K562 (cell line): ENCODE results near the gene RAD51D. TPM values are rescaled to one million over a fixed set of nuclear protein-coding genes. Genes with fewer than 3 reads are reported as not detected.
A peak's percentile ranks its signal among the peaks of the same experiment; 100 is the strongest.

Source experiments
- CHD2 ChIP-seq: IDR thresholded peaks from 2 replicates; pipeline ENCODE4 v1.6.1; 2011; ENCODE audit warnings: low read depth, low read length
- HDAC1 ChIP-seq, 2 experiments: fragments of 450-650 bp; IDR thresholded peaks; 2 replicates each; pipeline ENCODE4 v1.6.1; 2016 to 2017; ENCODE audit warnings: inconsistent platforms in 1 of 2, mild to moderate bottlenecking in 1 of 2, moderate library complexity in 1 of 2
- MEF2A ChIP-seq: IDR thresholded peaks from 2 replicates; pipeline ENCODE4 v1.6.1; 2011; ENCODE audit warnings: low read depth, mild to moderate bottlenecking, low read length, moderate library complexity; ENCODE audit not compliant: control insufficient read depth
- MYNN ChIP-seq, 2 experiments: sonication (generic); formaldehyde crosslinking in 1 of 2; IDR thresholded peaks; 2 replicates each; pipeline versions ENCODE4 v1.5.0 to v1.6.1; 2016 to 2020; ENCODE audit warnings: antibody characterized with exemption in 1 of 2, missing genetic modification reagents in 1 of 2
- NCOA6 ChIP-seq: fragments of 450-650 bp; IDR thresholded peaks from 2 replicates; pipeline ENCODE4 v1.6.1; 2017; ENCODE audit warnings: mild to moderate bottlenecking
- ZNF239 ChIP-seq: fragments of 250-450 bp; sonication (Bioruptor Pico); IDR thresholded peaks from 2 replicates; pipeline ENCODE4 v1.4.0; 2020; ENCODE audit warnings: mild to moderate bottlenecking
- ZNF384 ChIP-seq: IDR thresholded peaks from 2 replicates; pipeline ENCODE4 v1.6.1; 2012; ENCODE audit warnings: low read depth, low read length, improper control_type of control experiment
- ZNF695 ChIP-seq: fragments of 450-650 bp; formaldehyde crosslinking; IDR thresholded peaks from 2 replicates; pipeline ENCODE4 v1.4.0; 2020; ENCODE audit warnings: mild to moderate bottlenecking, moderate library complexity
- ZNF766 ChIP-seq: fragments of 200-800 bp; sonication (Bioruptor generic); conservative IDR thresholded peaks from 2 replicates; pipeline ENCODE4 v1.6.1; 2016; ENCODE audit warnings: missing genetic modification characterization, missing compliant biosample characterization
- polyA plus RNA-seq, 8 experiments: library from polyadenylated mRNA; depleted of rRNA in 4 of 8; stranded (reverse) in 5 of 8; unstranded in 3 of 8; fragments of >200 nt; fragmentation: Nextera tagmentation in 2 of 8; fragmentation: Illumina TruSeq in 1 of 8; extraction: Ambion mirVana in 2 of 8; extraction: Trizol in 1 of 8; gene quantifications; 2 replicates each; pipeline versions ENCODE4 v1.2.1 to v1.2.3, GENCODE V29; 2011 to 2014; ENCODE audit warnings: inconsistent platforms in 1 of 8, missing spikeins in 1 of 8
- total RNA-seq, 7 experiments: library from RNA; depleted of rRNA in 6 of 7; stranded (reverse); fragments of >200 nt in 6 of 7; fragmentation: Illumina TruSeq in 2 of 7; extraction: Trizol in 2 of 7; gene quantifications; 2 replicates each; pipeline versions ENCODE4 v1.2.1 to v1.2.3, GENCODE V29; 2011 to 2021; ENCODE audit warnings: low replicate concordance in 1 of 7
- TF ChIP-seq, protein P1 (sequence below): fragments of 450-650 bp; IDR thresholded peaks from 2 replicates; pipeline ENCODE4 v1.6.1; 2016; ENCODE audit warnings: borderline replicate concordance
- TF ChIP-seq, protein P2 (sequence below): sonication (generic); formaldehyde crosslinking; IDR thresholded peaks from 2 replicates; pipeline ENCODE4 v1.8.0; 2023; ENCODE audit warnings: missing genetic modification reagents, mild to moderate bottlenecking, borderline replicate concordance
- TF ChIP-seq, protein P3 (sequence below): fragments of 450-650 bp; formaldehyde crosslinking; IDR thresholded peaks from 2 replicates; pipeline ENCODE4 v1.4.0; 2022; ENCODE audit warnings: missing genetic modification characterization
- TF ChIP-seq, protein P4 (sequence below), 2 experiments: fragments of 450-650 bp; IDR thresholded peaks; 2 replicates each; pipeline ENCODE4 v1.6.1; 2018; ENCODE audit warnings: mild to moderate bottlenecking in 2 of 2, low read depth in 1 of 2; ENCODE audit not compliant: partially characterized antibody in 2 of 2

Gene RAD51D
- total and polyA plus RNA-seq, 9 of the 15 experiments (the other 6 are each of a cell fraction or from before 2014, with no cell fraction given): 2.2 to 16.9 (median 8.7) TPM

DNA sequence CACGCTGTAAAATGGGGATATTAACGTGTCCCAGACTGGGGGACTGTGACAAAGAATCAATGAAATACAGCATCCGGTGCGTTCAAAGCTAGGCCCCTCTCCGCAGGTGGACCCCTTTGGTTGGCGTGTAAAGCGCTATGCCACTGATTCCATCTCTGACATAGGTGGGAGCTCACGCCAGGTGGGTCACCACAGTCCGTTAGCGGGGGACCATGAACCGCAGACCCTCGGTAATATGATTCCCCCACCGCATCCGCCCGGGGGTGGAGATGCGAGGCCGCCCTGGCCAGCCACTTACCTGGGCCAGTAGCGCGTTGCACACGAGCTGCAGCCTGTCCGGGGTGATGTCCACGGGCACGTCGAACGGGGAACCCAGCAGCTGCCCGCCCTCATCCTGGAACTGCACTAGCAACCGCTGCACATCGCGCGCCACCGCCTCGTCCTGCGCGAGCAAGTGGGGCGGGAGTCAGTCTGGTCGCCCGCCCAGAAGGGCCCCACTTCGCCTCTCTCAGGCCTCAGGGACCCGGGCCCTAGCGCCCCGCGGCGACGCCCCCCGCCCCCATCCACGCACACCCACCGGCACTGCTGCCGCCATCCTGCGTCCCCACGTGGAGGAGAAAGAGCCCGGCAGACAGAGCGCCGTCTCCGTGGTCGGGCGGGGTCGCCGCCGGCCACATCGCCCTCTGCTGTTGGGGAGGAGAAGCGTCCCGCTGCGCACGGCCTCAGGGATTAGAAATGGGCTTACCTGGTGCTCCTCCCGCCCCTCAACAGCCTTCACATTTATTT, 22.2 kb upstream of the RAD51D start, which contains the start of gene NLE1 (continued):
- TF ChIP-seq ZNF766: no peak; the same call in 1 of the 2 replicates
- no peak for TF ChIP-seq ZNF695 (CRISPR knock-in tag)
- no peak for TF ChIP-seq ZNF384
- TF ChIP-seq NCOA6: no peak
- TF ChIP-seq MYNN (IDR thresholded peaks at IDR 0.05): no peak
- no peak for TF ChIP-seq MYNN (CRISPR knock-in tag; IDR thresholded peaks at IDR 0.05)
- TF ChIP-seq, protein P1, sequence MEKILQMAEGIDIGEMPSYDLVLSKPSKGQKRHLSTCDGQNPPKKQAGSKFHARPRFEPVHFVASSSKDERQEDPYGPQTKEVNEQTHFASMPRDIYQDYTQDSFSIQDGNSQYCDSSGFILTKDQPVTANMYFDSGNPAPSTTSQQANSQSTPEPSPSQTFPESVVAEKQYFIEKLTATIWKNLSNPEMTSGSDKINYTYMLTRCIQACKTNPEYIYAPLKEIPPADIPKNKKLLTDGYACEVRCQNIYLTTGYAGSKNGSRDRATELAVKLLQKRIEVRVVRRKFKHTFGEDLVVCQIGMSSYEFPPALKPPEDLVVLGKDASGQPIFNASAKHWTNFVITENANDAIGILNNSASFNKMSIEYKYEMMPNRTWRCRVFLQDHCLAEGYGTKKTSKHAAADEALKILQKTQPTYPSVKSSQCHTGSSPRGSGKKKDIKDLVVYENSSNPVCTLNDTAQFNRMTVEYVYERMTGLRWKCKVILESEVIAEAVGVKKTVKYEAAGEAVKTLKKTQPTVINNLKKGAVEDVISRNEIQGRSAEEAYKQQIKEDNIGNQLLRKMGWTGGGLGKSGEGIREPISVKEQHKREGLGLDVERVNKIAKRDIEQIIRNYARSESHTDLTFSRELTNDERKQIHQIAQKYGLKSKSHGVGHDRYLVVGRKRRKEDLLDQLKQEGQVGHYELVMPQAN: peak; percentile 100
- TF ChIP-seq, protein P2, sequence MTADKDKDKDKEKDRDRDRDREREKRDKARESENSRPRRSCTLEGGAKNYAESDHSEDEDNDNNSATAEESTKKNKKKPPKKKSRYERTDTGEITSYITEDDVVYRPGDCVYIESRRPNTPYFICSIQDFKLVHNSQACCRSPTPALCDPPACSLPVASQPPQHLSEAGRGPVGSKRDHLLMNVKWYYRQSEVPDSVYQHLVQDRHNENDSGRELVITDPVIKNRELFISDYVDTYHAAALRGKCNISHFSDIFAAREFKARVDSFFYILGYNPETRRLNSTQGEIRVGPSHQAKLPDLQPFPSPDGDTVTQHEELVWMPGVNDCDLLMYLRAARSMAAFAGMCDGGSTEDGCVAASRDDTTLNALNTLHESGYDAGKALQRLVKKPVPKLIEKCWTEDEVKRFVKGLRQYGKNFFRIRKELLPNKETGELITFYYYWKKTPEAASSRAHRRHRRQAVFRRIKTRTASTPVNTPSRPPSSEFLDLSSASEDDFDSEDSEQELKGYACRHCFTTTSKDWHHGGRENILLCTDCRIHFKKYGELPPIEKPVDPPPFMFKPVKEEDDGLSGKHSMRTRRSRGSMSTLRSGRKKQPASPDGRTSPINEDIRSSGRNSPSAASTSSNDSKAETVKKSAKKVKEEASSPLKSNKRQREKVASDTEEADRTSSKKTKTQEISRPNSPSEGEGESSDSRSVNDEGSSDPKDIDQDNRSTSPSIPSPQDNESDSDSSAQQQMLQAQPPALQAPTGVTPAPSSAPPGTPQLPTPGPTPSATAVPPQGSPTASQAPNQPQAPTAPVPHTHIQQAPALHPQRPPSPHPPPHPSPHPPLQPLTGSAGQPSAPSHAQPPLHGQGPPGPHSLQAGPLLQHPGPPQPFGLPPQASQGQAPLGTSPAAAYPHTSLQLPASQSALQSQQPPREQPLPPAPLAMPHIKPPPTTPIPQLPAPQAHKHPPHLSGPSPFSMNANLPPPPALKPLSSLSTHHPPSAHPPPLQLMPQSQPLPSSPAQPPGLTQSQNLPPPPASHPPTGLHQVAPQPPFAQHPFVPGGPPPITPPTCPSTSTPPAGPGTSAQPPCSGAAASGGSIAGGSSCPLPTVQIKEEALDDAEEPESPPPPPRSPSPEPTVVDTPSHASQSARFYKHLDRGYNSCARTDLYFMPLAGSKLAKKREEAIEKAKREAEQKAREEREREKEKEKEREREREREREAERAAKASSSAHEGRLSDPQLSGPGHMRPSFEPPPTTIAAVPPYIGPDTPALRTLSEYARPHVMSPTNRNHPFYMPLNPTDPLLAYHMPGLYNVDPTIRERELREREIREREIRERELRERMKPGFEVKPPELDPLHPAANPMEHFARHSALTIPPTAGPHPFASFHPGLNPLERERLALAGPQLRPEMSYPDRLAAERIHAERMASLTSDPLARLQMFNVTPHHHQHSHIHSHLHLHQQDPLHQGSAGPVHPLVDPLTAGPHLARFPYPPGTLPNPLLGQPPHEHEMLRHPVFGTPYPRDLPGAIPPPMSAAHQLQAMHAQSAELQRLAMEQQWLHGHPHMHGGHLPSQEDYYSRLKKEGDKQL (CRISPR knock-in tag): no peak
- TF ChIP-seq CHD2: peak; percentile 42; the same call in 1 of the 2 replicates
- TF ChIP-seq HDAC1 (IDR thresholded peaks at IDR 0.05): peak; percentile 94 to 100; a peak in 3 of 4 replicates
- TF ChIP-seq, protein P3, sequence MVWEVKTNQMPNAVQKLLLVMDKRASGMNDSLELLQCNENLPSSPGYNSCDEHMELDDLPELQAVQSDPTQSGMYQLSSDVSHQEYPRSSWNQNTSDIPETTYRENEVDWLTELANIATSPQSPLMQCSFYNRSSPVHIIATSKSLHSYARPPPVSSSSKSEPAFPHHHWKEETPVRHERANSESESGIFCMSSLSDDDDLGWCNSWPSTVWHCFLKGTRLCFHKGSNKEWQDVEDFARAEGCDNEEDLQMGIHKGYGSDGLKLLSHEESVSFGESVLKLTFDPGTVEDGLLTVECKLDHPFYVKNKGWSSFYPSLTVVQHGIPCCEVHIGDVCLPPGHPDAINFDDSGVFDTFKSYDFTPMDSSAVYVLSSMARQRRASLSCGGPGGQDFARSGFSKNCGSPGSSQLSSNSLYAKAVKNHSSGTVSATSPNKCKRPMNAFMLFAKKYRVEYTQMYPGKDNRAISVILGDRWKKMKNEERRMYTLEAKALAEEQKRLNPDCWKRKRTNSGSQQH (CRISPR knock-in tag): peak; percentile 62; the same call in 1 of the 2 replicates
- TF ChIP-seq MEF2A: no peak
- TF ChIP-seq, protein P4, sequence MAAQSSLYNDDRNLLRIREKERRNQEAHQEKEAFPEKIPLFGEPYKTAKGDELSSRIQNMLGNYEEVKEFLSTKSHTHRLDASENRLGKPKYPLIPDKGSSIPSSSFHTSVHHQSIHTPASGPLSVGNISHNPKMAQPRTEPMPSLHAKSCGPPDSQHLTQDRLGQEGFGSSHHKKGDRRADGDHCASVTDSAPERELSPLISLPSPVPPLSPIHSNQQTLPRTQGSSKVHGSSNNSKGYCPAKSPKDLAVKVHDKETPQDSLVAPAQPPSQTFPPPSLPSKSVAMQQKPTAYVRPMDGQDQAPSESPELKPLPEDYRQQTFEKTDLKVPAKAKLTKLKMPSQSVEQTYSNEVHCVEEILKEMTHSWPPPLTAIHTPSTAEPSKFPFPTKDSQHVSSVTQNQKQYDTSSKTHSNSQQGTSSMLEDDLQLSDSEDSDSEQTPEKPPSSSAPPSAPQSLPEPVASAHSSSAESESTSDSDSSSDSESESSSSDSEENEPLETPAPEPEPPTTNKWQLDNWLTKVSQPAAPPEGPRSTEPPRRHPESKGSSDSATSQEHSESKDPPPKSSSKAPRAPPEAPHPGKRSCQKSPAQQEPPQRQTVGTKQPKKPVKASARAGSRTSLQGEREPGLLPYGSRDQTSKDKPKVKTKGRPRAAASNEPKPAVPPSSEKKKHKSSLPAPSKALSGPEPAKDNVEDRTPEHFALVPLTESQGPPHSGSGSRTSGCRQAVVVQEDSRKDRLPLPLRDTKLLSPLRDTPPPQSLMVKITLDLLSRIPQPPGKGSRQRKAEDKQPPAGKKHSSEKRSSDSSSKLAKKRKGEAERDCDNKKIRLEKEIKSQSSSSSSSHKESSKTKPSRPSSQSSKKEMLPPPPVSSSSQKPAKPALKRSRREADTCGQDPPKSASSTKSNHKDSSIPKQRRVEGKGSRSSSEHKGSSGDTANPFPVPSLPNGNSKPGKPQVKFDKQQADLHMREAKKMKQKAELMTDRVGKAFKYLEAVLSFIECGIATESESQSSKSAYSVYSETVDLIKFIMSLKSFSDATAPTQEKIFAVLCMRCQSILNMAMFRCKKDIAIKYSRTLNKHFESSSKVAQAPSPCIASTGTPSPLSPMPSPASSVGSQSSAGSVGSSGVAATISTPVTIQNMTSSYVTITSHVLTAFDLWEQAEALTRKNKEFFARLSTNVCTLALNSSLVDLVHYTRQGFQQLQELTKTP (IDR thresholded peaks at IDR 0.05; ENCODE audit: low read depth in 1 of 2, partially characterized antibody in 2 of 2): no peak
- TF ChIP-seq ZNF239: no peak
